Ishikawa (cell line): ENCODE measurements around the gene NTNG1.

Experiments used
- CEBPB ChIP-seq: IDR thresholded peaks from 2 replicates; pipeline ENCODE4 v1.6.1; 2012
- CREB1 ChIP-seq: IDR thresholded peaks from 2 replicates; pipeline ENCODE4 v1.6.1; 2012; ENCODE audit warnings: low read depth
- EGR1 ChIP-seq: IDR thresholded peaks from 2 replicates; pipeline ENCODE4 v1.6.1; 2012
- EP300 ChIP-seq: IDR thresholded peaks from 2 replicates; pipeline ENCODE4 v1.6.1; 2012; ENCODE audit warnings: borderline replicate concordance
- FOXM1 ChIP-seq: IDR thresholded peaks from 2 replicates; pipeline ENCODE4 v1.6.1; 2012; ENCODE audit warnings: low read depth, borderline replicate concordance
- NFIC ChIP-seq: IDR thresholded peaks from 2 replicates; pipeline ENCODE4 v1.6.1; 2012
- RAD21 ChIP-seq: IDR thresholded peaks from 2 replicates; pipeline ENCODE4 v1.6.1; 2012; ENCODE audit warnings: low read depth
- TAF1 ChIP-seq: IDR thresholded peaks from 2 replicates; pipeline ENCODE4 v1.6.1; 2012; ENCODE audit warnings: low read depth, mild to moderate bottlenecking
- TCF12 ChIP-seq: IDR thresholded peaks from 2 replicates; pipeline ENCODE4 v1.6.1; 2012; ENCODE audit warnings: low read depth
- TEAD4 ChIP-seq: IDR thresholded peaks from 2 replicates; pipeline ENCODE4 v1.6.1; 2012
- YY1 ChIP-seq: IDR thresholded peaks from 2 replicates; pipeline ENCODE4 v1.6.1; 2012; ENCODE audit warnings: low read depth
- ZBTB7A ChIP-seq: IDR thresholded peaks from 2 replicates; pipeline ENCODE4 v1.6.1; 2012; ENCODE audit warnings: low read depth
- TF ChIP-seq, protein P1 (sequence below): IDR thresholded peaks from 2 replicates; pipeline ENCODE4 v1.6.1; 2012
- TF ChIP-seq, protein P2 (sequence below): IDR thresholded peaks from 2 replicates; pipeline ENCODE4 v1.6.1; 2012; ENCODE audit warnings: low read depth, mild to moderate bottlenecking

DNA sequence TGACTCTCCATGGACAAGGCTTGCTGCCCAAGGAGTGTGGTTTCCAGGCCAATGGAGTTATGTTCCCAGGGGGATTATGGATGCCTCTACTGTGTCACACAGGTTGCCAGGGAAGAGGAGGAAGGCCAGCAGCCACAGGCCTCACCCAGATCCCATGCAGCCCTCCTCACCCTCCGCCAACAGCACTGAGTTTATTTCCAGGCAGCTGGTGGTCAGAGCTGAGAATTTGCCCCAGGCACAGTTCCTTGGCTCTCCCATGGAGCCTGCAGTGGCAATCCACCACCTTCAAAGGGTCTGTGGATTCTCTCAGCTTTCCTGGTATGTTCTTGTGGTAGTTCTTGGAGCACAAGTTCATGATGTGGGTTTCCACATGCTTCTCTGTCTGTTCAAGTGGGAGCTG, 79.2 kb downstream of the NTNG1 start:
- TF ChIP-seq CEBPB, result no peak
- no peak for TF ChIP-seq NFIC
- TF ChIP-seq, protein P1, sequence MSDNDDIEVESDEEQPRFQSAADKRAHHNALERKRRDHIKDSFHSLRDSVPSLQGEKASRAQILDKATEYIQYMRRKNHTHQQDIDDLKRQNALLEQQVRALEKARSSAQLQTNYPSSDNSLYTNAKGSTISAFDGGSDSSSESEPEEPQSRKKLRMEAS, result no peak
- TF ChIP-seq TCF12, result no peak
- no peak for TF ChIP-seq EP300
- TF ChIP-seq YY1, result no peak
- TF ChIP-seq TAF1, result no peak
- no peak for TF ChIP-seq TEAD4
- TF ChIP-seq FOXM1, result no peak
- TF ChIP-seq CREB1, result no peak
- TF ChIP-seq RAD21, result no peak
- TF ChIP-seq, protein P2, sequence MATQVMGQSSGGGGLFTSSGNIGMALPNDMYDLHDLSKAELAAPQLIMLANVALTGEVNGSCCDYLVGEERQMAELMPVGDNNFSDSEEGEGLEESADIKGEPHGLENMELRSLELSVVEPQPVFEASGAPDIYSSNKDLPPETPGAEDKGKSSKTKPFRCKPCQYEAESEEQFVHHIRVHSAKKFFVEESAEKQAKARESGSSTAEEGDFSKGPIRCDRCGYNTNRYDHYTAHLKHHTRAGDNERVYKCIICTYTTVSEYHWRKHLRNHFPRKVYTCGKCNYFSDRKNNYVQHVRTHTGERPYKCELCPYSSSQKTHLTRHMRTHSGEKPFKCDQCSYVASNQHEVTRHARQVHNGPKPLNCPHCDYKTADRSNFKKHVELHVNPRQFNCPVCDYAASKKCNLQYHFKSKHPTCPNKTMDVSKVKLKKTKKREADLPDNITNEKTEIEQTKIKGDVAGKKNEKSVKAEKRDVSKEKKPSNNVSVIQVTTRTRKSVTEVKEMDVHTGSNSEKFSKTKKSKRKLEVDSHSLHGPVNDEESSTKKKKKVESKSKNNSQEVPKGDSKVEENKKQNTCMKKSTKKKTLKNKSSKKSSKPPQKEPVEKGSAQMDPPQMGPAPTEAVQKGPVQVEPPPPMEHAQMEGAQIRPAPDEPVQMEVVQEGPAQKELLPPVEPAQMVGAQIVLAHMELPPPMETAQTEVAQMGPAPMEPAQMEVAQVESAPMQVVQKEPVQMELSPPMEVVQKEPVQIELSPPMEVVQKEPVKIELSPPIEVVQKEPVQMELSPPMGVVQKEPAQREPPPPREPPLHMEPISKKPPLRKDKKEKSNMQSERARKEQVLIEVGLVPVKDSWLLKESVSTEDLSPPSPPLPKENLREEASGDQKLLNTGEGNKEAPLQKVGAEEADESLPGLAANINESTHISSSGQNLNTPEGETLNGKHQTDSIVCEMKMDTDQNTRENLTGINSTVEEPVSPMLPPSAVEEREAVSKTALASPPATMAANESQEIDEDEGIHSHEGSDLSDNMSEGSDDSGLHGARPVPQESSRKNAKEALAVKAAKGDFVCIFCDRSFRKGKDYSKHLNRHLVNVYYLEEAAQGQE, result no peak
- no peak for TF ChIP-seq ZBTB7A
- TF ChIP-seq EGR1, result no peak
